ENCODE data around the gene ZNF205.

ZNF205 gene

DNA sequence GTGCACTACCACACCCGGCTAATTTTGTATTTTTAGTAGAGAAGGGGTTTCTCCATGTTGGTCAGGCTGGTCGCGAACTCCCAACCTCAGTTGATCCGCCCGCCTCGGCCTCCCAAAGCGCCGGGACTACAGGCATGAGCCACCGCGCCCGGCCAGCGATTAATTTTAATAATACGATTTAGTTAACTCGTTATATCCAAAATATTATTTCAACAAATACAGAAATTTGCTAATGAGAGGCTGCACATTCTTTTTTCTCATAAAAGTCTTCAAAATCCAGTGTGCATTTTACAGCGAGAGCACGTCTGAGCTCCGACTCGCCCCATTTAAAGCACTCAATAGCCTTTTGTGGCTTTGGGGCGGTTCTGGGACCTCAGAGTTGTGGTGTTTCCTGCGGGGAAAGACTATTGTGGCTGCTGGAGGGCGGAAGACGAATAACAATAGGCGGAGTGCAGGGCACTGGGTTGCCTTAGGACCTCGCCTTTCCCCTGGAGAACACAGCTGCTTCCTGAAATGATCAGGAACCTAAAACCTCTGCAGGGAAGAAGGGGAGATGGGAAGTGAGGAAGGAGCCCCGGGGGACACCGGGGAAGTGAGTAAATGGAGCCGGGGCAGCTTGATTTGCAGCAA lies 10.4 kb upstream of the ZNF205 start:
- no peak for DNase-seq (ENCODE audit: low spot score)

DNA sequence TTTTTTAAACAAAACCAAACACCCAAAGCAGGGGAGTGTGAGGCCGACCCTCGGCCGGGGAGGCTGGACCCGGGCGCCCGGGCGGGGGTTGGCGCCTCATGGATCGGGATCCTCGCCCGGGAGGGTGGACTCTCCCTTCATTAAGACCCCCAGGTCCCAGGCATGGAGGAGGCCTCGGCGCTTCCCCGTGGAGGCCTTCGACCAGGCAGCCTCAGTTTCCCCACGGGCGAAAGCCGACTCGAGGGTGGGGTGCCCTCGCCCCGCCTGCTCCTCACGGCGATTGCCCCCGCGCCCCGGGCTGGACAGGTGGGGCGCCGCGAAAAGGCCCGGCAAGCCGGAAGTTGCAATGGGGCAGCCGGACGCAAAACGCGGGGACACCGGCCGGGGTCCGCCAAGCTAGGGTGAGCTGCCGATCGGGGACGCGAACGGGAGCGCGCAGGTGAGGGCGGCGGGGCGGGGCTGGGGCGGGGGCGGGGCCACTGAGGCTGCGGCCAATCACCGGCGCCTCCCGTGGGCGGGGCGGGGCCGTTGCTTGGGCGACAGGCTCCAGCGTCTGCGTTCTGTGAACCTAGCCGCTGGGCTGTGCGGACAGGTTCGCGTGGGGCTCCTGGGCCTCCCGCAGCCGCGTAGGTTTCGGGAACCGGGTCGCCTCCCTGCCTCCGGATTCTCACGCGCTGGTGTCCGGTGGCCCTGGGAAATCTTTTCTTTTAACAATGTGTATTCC lies 6.0 kb upstream of the ZNF205 start:
- peak; percentile 73 for DNase-seq (ENCODE audit: low spot score)

DNA sequence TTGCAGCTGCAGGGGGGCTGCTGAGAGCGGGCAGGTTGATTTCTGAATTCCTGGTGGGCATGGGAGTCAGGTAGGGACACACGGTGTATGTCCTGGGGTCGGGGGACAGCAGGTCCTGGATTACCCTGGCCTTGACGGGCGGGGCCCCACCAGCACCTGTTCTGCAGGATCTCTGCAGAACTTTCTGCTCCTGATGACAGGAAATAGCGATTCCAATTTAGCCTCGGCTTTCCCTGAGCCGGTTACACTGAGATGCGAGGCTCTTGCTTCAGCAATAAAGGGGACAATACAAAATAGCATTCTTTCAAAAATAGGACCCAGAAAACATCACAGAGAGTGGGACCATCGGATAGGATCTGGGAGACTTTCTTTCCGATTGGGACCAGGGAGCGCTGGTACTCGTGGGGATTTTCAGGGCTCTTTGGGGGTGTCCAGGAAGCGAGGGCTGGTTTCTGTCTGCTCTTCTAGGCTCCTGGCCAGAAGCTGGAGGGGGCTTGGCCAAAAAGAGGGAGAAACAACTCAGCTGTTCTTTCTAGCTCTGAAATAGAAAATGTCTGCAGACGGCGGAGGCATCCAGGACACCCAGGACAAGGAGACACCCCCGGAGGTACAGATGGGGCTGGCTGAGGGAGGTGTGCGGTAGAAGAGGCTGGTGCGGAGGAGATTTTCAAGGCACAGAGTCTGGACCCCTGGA lies 642 bp downstream of the ZNF205 start:
- no peak for DNase-seq (ENCODE audit: low spot score)

DNA sequence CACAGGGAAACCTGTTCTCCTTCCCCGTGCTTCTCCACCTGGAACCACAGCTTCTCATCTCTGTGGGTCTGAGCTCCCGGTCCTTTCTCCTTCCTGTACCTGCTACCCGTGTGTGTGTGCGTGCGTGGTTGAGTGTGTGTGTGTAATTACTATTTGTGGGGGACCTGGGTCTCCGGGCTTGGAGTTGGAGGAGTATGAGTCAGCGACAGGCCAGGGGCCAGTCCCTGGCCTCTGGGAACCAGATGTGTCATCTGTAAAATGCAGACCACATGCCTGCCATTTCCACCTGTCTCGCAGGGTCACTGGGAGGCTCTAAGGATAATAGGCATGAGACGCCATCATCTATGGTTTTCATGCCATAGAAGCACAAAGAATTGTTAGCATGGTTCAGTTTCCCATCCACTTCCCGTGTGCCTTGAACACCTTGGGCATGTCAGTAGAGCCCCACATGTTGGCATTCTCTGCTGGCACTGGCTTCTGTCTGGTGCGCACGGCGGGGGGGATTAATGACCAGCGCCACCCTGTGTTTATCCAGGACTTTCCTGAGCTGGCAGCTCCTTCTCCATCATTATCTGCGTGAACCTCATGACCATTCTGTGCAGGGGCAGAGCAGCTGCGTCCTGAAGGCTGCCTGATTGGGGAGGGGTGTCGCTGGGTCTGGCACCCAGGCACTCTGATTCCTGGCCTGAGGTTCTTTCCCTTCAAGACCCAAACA lies 1.5 kb downstream of the ZNF205 start:
- DNase-seq (ENCODE audit: low spot score): no peak

GRCh38 chr16:3115003-3115402 lies 2.6 kb downstream of the ZNF205 start:
- DNase-seq (ENCODE audit: low spot score): no peak

DNA sequence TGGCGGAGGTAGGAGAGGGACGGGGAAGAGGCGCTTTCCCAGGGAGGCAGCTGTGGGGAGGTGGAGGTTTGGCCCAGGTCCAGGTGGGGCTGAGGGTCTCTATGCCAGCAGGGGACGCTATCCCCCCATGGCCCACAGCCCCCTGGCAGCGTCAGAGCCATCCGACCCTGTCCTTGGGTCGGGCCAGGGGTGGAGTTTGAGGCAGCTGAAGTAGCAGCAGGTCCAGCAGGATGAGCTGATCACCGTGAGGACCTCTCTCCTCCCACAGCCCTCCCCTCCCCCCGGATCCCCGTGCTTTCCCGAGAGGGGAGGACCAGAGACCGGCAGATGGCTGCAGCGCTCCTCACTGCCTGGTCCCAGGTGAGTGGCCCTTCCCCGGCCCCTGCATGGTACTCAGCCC lies 3.2 kb downstream of the ZNF205 start:
- no peak for DNase-seq (ENCODE audit: low spot score)

- DNase-seq (ENCODE audit: low spot score): no peak
These were observed 5.9 kb downstream of the ZNF205 start for GRCh38 chr16:3118204-3118790.

DNA sequence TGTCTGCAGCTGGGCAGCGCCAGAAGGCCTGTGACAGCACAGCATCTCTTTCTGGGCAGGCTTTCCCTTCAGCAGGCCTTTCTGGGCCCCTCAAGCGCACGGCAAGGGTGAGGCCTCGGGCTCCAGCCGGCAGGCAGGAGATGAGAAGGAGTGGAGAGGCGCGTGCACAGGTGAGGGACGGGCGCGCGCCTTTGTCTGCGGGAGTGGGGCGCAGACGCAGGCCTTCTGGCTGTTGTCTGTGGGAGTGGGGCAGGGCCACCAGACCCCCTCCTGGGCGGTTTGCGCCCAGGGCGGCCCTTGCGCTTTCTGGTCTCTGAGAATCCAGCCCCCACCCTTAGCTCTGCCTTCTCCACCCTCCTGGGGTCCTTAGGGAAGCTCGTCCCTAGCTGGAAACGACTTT lies 6.5 kb downstream of the ZNF205 start:
- no peak for DNase-seq (ENCODE audit: low spot score)

DNA sequence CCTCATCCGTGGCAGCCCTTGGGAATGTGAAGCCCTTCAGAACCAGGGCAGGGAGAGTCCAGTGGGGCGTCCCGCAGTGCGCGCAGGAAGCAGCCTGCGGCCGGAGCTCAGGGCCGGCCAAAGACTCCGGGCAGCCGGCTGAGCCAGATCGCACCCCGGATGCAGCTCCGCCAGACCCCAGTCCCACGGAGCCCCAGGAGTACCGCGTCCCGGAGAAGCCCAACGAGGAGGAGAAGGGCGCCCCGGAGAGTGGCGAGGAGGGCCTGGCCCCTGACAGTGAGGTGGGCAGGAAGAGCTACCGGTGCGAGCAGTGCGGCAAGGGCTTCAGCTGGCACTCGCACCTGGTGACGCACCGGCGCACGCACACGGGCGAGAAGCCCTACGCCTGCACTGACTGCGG lies 6.9 kb downstream of the ZNF205 start:
- DNase-seq (ENCODE audit: low spot score): no peak

GRCh38 chr16:3119701-3120408 lies 7.5 kb downstream of the ZNF205 start:
- DNase-seq (ENCODE audit: low spot score): no peak

- DNase-seq (ENCODE audit: low spot score): no peak
These were observed 8.0 kb downstream of the ZNF205 start for GRCh38 chr16:3120435-3120834.

DNA sequence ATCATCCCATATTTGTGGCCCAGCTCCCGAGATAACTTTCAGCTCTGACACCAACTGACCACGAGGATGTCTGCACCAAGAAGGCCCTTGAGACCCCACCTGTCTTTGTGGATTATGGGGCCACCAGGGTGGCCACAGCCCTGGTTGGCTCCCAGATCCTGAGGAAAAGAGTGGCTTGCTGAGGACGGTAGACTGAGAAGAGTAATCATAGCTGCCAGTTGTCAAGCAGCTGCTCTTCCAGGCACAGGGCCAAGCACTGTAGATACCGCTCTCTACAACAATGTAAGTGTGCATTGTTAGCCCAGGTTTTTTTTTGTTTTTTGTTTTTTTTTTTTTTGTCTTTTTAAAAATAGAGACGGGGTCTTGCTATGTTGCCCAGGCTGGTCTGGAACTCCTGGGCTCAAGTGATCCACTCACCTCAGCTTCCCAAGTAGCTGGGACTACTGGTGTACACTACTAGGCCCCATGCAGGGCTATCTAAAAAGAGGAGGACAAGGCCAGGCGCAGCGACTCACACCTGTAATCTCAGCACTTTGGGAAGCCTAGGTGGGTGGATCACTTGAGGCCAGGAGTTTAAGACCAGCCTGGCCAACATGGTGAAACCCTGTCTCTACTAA lies 9.6 kb downstream of the ZNF205 start:
- no peak for DNase-seq (ENCODE audit: low spot score)

GRCh38 chr16:3122926-3123570 lies 10.7 kb downstream of the ZNF205 start:
- DNase-seq (ENCODE audit: low spot score): no peak

- peak; percentile 95 for DNase-seq (ENCODE audit: low spot score)
These were observed 11.8 kb downstream of the ZNF205 start for GRCh38 chr16:3123986-3124886.

DNA sequence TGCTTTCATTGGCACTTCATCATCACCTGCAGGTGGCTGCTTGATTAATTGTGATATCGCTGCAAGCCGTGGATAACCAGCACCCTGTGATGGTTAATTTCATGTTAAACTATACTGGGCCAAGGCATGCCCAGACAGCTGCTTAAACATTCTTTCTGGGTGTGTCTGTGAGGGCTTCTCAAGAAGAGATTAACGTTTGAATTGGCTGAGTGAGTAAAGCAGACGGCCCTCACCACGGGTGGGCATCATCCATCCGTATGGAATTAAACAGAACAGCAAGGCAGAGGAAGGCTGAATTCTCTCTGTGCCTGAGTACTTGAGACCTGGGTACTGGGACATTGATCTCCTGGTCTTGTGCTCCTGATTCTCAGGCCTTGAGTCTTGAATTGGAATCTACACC lies 15.4 kb downstream of the ZNF205 start:
- no peak for DNase-seq (ENCODE audit: low spot score)

- DNase-seq (ENCODE audit: low spot score): peak; percentile 85
These were observed 17.0 kb downstream of the ZNF205 start for GRCh38 chr16:3129137-3130131.

DNA sequence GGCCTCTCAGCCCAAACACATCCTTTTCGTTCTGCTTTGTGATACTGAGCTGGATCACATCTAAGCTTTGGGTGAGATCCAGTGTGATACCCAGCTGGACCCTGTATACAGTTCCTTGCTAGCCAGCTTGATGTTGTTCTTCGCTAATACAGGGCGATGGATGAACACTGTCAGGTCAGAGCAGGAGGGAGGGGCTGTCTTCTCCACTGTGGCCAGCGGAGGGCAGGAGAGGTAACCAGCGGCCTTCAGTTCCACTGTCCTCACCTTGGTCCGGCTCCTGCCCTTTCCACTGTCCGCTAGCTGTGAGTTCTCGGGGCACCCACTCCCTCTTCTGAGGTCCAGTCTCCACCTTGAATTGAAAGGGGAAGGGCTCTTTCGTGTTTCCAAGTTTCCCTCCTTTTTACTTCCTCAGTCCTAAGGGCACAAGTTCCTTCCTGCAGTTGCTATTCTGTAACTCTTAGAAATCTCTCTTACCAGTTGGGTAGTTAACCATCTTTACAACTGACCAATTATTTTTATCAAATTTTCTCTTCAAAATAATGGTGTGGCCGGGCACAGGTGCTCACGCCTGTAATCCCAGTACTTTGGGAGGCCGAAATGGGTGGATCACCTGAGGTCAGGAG lies 19.5 kb downstream of the ZNF205 start:
- DNase-seq (ENCODE audit: low spot score): no peak

DNA sequence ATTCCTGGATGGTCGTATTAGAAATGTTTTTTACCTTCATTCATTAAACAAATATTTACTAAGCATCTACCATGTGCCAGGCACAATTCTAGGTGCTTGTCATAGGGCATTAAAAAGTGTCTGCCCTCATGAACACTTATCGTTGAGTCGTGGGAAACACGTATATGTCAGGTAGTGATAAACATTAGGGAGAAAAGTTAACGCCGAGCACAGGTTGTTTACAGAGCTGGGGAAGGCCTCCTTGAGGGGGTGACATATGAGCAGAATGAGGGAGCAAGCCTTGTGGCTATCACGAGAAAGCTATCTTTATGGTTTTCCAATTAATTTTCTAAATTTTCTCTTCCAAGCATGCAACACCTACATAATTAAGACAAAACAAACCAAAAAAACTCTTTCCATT lies 21.5 kb downstream of the ZNF205 start:
- no peak for DNase-seq (ENCODE audit: low spot score)
